GM12801 (cell line): ENCODE measurements around the gene GUCY1B1.

Source experiments
- TF ChIP-seq, protein P1 (sequence below): IDR thresholded peaks from one replicate; pipeline ENCODE4 v1.5.1; 2011; ENCODE audit warnings: control low read depth; ENCODE audit not compliant: insufficient read length; ENCODE audit errors: extremely low read depth

GUCY1B1 gene

DNA sequence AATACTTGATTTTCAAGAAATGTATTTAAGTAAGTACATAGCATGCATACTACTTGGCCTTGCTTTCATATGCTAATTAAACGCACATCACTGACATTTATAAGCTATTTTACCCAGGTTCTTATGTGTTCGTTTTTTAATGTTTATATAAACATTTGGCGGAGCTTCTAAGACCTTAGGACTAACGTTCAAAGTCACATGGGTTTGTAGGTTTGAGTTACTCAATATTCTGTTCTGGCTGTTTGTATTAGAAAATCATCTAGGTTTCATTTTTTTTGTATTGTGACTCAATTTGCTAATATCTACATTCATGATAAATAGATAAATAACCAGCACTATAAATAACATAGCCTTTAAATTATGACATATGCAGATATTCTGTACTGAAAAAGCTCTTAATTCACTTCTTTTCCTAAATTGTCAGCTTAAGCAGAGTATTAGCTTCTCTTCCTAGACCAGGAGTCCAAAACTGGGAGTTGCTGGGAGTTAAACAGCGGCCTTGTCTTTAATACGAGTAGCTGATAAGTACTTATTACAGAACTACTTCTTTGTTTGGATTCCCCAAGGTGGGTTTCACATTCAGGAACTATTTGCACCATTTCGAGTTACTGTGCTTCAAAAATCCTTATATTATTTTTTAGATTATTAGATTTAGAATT lies 42.0 kb downstream of the GUCY1B1 start:
- TF ChIP-seq, protein P1, sequence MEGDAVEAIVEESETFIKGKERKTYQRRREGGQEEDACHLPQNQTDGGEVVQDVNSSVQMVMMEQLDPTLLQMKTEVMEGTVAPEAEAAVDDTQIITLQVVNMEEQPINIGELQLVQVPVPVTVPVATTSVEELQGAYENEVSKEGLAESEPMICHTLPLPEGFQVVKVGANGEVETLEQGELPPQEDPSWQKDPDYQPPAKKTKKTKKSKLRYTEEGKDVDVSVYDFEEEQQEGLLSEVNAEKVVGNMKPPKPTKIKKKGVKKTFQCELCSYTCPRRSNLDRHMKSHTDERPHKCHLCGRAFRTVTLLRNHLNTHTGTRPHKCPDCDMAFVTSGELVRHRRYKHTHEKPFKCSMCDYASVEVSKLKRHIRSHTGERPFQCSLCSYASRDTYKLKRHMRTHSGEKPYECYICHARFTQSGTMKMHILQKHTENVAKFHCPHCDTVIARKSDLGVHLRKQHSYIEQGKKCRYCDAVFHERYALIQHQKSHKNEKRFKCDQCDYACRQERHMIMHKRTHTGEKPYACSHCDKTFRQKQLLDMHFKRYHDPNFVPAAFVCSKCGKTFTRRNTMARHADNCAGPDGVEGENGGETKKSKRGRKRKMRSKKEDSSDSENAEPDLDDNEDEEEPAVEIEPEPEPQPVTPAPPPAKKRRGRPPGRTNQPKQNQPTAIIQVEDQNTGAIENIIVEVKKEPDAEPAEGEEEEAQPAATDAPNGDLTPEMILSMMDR, result no peak

DNA sequence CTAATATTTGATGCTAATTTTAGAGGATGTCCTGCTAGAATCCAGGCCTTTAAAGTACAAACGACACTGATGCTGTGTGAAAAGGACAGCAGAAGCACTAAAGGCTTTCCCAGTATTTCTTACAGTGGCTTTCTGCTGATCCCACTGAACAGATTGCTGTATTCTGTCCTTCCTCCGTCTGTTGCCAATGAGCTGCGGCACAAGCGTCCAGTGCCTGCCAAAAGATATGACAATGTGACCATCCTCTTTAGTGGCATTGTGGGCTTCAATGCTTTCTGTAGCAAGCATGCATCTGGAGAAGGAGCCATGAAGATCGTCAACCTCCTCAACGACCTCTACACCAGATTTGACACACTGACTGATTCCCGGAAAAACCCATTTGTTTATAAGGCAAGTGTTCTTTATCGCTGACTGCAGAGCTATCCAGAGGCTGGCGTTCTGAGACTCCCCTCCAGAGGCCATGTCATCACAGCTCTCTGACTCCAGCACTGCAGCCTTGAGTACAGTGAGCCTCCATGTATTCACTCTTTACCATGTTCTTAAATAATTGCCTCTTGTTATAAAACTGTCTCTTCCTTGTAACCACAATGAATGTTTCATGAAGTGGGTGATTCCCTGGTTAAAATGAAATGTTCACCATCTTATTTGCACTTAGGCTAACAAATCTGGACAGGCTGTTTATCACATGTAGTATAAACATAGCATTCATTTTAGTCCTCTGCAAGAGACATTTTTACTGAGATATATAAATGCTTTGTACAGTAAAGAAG lies 43.6 kb downstream of the GUCY1B1 start:
- TF ChIP-seq, protein P1, result no peak

DNA sequence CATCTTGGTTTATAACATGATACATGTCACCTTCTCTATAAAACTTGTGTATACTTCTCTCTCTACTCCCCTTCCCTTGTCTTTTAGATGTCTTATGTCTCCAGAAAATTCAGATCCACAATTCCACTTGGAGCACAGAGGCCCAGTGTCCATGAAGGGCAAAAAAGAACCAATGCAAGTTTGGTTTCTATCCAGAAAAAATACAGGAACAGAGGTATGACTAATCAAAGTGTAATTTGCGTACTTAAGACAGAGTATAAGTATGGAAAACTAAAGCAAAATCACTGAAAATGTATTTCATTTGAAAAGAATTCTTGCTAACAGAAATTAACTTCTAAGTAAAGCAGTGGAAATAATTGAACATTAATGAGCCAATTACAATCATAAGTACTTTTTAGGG lies 46.2 kb downstream of the GUCY1B1 start:
- TF ChIP-seq, protein P1, result no peak

DNA sequence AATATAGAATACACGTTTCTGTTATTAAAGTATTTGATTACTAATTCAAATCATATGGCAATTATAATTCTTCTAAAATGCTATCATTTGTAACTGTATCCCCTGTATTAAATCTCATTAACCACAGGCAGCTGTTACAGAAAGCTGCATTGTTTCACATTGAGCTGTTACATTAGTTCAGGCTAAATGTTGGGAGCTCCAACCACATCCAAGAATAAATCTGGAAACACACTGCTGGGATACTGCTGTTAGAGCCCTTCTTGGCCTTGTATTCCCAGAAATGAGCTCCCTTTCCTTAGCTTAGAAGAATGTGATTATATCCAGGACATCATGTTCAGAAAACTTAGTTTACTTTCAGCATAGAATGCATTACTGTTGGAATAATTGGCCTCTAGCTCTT lies 48.2 kb downstream of the GUCY1B1 start:
- TF ChIP-seq, protein P1, result no peak

DNA sequence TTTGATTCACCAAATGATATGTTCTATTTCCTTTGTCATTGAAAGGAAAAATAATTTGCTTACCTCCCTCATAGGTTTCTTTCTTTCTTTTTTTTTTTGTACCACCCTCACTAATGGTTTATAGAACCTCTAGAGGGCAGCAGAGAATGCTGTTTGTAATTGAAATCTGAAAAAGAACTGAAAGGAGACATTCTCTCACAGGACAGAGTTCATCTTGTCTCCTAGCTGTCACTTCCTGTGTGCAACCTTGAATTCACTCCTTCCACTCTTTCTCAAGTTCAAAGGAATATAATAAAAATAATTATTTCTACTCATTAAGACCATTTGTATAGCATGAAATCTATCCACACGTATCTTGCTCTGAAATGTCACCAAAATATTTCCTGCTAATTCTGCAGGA lies 51.0 kb downstream of the GUCY1B1 start:
- TF ChIP-seq, protein P1, result no peak

DNA sequence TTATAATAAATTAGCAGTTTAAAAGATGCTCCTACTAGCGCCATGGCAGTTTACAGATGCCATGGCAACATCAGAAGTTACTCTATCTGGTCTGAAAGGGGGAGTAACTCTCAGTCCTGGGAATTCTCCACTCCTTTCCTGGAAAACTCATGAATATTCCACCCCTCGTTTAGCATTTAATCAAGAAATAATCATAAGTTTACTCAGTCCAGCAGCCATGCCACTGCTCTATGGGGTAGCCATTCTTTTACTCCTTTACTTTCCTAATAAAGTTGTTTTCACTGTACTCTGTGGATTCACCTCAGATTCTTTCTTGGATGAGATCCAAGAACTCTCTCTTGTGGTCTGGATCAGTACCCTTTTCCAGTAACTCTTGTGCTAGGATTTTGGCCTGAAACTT lies 52.3 kb downstream of the GUCY1B1 start:
- TF ChIP-seq, protein P1, result no peak

DNA sequence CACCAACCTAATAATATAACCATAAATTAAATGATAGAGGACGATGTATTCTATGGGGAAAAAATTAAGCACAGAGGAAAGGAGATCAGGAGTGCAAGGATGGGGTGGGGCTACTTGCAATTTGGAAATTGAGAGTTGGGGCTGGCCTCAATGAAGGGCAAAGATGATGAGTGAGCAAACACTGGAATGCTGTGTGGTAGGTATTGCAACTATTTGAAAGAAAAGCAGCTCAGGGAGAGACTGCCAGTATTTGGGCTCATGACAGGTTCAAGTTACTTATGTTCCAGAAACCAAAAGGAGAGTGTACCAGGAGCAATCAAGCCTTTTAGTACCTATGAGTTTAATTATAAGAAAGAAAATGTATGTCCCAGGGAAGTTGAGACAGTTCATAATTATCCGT lies 59.8 kb downstream of the GUCY1B1 start:
- TF ChIP-seq, protein P1, result no peak
